ENCODE measurements around the gene NTF3.
"Not testable (repeated sequence)": the region's sequence is repeated elsewhere in the genome, so short reads cannot be mapped to it uniquely, and the experiment has no call there.

The NTF3 gene

DNA sequence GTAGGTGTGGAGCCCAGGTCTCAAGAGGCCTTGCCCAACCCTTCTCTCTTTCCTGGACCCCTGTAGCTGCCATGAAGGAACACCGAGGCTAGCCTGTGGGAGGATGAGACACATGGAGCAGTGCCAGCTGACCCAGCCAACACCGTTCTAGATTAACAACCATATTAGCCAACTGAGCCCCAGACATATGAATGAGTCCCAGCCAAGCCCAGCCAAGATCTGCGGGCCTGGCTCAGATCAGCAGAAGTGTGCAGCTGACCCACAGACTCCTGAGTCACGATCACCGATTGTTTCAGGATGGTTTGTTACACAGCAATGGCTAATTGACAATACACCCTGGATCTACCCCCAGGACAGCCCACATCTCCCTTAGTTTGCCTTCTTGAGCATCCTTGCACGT is 82.1 kb downstream of the NTF3 start:
- no peak for DNase-seq

DNA sequence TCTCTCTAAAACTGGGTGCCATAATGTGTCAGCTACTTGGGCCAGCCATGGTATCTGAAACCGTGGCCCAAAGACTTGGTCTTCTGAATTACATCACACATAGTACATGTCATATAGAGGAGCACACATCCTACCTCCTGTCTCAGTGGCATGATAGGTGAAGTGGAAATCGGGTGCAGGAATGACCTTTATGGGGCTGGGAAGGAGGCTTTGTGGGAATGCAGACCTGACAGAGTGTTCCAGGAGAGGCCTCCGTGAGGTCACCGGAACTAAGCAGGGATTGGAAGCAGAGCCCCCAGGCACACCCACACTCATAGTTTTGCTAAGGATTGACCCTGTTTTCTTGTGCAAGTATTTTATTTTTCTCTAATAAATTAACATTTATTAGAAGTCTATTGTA is 82.6 kb downstream of the NTF3 start:
- DNase-seq, result no peak

DNA sequence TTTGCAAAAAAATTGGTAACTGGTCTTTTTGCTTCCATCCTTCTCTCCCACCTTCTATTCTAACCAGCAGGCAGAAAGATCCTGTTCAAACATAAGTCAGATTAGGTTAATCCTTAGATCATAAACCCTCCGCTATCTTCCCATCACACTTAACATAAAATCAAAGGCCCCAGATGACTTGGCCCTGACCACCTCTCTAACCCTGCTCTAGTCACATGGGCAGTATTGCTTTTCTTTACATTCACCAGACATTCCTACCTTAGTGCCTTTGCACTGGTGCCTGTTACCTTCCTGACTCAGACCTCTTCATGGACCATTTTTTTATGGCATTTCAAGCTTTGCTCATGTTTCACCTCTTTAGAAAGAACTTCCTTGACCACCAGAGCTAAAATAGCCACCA is 83.5 kb downstream of the NTF3 start:
- DNase-seq, result no peak

DNA sequence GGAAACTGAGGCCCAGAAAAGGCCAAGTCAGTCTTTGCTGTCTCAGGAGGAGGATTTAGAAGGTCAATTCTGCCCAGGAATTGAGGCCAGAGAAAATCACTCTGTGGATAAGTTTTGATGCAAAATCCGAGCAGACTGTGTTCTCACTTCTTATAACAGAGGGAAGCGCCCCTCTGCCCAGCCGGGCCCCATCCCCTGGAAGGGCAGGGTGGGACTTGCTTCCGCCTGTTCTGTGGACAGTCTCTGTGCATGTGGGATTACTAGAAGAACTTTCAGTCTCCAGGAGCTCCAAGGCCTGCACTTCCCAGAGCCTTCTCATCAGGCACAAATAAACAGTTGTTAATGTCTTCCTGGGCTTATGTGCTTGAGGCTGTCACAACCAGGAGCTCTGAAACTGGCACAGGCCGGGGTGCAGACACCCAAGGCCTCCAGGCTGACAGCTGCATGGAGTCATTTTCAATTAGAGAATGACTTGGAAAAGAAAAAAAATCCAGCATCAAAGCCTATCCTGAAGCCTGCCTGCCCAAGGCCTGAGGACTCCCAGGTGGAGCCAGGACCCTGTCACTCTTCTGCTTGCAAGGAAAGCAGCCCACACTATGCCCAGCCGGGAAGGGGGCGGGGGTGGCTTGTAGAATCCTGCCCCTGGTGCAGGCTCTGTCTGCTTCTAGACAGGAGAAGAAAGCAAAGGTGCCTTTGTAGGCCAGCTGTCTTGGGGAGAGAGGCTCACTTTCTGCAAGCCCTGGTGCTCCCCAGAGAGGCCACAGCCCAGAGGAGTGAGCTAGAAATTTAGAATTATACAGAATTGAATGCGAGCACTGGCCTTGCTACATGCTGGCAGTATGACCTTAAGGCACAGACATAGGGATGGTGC is 84.7 kb downstream of the NTF3 start:
- DNase-seq, result no peak

DNA sequence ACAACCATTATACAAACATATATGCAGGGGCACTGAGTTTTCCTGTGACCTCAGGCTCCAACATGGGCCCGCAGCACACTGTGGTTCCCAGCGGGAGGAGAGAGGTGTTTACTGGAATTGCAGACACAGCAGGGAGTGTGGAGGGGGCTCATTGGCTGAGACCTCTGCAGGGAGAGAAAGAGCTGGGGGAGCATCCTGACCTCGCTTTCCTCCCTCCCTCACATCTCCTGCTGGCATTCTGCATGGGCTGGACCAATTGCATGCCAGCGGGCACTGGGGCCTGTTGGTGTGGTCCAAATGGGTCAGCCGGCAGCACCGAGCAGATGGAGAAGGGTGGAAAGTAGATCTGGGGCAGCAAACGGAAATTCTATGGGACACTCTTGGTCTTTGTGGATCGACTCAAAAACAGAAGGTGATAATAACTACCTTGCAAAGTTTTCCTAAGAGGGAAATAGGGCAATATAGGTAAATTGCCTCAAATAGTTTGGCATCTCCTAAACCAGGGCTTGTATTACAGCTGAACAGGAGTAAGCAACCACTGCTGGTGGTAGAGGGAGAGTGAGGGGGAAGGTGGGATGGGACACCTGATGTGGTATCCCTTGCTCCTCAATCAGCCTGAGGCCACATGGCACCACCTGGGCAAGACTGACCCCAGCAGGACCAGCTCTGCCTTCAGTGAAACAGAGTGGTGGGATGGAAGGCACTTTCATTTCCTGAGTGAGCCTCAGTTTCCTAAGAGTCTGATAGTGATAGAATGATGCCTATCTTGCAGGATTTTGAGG is 86.9 kb downstream of the NTF3 start:
- DNase-seq, result no peak

DNA sequence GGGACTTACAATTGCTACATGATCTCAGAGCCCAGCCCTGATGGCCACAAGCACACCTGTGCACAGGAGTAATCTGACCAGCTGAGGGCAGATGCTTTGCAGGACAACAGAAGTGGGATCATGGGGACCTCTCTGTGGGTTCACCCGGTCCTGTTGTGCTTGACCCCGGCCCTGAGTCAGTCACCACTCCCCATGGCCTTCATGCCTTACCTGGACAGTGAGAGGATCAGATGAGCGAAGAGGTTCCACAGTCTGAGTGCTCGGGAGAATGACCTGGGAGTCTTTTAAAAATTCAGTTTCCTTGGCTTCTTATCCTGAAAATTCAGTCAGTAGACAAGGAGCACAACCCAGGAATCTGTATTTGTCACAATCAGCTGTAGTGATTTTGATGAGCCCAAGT is 88.1 kb downstream of the NTF3 start:
- DNase-seq, result no peak

DNA sequence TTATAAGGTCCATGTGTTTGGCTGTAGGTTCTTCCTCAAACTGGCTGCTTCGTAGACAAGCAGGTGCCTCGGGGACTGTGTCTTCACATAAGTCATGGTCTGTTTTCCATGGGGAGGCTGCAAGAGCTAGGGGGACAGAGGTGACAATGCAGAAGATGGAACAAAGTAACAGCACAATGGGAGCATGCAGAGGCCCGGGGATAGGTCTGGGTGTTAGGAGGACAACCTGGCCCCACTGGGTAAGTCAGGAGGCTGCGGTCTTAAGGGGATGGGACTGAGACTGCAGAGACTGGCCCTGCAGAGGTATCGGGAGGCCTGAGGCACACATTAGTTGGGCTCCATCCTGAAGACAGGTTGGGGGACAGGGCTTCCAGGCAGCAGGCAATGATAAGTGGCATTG is 88.9 kb downstream of the NTF3 start:
- DNase-seq, result no peak

DNA sequence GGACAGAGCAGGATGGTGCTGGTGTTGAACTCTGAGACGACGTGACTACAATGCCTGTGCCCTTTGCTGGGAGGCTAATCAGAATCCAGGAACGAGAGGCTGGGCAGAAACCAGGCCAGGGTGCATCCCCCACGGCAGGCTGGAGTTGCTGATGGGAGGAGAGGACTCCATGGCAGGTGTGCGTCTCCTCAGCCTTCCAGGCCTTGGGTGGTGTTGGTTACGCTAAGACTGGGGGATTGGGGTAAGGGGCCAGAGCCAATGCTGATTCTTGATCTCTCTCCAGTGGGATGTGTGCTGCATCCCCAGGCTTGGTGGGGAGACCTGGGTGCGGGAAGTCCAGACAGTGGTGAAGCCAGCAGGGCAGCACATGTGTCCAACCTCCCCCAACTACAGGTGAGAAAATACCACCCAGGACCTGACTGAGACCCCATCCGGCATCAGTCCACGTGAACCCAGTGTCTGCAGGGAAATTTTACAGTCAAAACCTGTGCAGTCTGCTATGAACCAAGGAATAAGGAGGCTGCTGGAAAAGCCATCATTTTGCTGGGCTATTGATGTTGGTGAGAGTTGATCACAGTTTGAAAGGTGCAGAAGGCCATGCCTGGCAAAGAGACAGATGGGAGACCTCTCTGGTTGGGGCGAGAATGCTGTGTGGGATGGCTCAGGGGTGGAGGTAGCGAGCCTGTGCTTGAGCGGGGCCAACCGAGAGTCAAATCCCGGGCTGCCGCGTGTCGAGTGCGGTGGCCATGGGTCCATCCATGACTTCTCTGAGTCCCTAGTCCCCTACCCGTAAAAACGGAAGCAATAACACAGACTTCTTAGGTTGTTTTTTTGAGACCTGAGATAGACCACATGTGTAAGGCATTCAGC is 89.8 kb downstream of the NTF3 start:
- no peak for DNase-seq

DNA sequence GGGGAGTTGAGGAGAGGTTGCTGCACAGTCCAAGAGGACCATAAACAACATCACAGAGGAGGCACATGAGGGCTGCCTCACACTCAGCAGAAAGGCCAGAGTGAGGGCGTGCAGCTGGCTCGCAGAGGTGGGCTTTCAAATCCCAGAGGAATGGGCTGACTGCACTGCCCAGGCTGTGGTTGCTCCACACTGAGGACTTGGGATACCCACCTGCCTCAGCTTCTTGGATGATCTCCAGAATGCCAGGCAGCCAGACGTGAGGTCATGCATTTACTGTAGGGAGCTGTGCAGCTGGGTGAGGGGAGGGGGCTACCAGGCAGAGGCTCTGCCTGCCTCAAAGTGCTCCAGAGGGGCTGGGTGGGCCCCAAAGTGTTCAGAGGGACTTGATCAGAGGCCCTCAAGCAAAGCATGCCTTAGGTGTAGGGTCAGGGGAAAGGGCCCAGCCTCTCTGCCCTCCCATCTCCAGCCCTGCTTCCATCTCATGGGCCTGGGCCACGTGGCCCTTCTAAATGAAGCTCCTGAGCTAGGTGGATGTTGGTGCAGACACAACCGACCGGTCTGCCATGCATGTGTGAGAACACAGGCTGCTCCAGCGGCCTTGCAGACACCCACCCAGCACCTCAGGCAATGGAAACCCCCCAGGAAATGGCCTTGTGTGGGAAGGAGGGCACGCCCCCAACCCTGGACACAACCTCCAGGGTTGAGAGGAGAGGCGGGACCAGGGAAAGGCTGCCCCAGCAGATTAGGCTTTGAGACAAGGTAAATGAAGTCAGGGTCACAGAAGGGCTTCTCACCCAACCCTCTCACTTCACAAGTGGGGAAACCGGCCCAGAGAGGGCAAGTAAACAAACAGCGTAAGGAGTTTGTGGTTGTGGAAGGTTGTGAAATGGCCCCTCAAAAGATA is 90.8 kb downstream of the NTF3 start:
- DNase-seq, result no peak

DNA sequence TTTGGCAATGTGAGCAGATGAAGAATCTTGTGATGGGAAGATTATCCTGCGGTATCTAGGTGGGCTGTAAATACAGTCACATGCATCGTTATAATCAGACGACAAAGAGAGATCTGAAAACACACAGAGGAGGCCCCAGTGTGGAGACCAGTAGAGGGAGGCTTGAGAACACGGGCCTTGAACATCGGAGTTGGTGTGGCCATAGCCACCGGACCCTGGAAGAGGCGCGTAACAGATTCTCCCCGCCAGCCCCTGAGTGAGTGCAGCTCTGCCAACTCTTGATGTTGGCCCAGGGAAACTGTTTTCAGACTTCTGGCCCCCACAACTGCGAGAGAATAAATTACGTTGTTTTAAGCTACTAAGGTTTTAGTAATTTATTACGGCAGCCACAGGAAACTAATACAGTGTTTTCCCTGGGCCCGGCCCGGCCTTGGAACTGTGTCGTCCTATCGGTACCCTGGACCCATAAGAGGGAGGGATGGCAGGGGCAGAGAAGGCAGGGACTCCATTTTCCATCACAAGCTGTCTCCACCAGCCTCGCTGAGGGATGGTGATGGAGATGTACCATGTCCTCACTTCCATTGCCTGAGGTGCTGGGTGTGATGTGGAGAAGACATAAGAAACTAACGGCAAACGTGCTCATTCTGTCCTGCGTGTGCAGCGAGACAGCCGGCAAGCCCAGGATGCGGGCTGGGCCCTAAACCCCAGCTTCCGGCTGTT is 91.6 kb downstream of the NTF3 start:
- no peak for DNase-seq

DNA sequence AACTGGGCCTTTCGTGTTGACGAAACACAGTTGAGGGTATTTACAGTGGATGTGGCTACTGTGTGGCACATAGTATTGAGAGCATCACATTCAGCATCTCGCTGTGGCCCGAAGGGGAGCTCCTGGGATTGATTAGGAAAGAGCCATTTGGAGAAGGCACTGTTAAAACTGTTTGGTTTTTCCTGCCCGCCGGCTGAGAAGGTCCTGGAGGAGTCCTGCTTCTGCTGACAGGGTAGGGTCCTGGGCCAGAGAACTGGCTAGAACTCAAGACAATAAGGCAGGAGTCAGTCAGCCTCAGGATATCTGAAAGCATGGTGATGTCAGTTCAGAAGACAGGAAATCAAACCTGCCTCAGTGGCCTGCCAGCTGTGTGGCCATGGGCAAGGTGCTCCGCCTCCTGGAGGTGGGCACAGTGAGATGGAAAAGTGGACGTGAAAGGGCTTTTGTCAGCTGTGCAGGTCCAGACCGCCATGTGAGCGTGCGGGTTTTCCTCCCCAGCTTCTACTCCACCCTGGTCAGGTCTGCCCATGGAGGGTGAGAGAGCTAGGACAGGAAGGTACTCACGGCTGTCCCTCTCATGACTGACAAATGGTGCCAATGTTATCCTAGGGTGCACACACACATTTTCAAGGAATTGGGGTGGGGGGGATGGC is 92.3 kb downstream of the NTF3 start:
- DNase-seq, result no peak

DNA sequence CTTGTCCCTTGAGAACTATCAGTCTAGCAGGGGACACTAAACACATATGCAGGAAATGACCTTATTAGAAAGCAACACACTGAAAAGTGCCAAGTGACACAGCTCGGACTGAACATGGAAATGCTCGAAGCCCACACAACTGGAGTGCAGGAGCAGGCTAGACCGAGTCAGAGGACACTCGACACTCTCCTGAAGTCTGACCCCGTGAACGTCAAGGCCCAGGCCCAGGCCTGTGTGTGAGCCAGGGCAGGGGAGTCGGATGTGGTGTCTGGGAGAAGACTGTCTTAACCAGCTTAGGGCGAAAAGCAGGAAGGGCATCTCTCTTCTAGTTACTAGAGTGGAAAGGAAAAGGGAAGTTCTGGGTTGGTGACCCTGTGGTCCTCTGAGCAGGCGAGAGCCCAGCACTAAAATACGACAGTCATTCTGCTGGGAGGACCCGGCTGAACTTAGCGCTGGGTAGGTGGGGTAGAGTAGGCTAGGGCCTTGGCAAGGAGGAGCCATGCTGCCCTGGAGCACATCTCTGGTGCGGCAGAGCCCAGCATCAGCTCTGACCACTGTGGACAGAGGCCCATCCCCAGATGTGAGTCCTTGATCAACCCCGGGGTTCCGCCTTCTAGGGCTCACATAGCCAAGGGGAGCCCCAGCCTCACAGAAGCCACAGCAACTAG is 93.0 kb downstream of the NTF3 start:
- DNase-seq, result no peak

DNA sequence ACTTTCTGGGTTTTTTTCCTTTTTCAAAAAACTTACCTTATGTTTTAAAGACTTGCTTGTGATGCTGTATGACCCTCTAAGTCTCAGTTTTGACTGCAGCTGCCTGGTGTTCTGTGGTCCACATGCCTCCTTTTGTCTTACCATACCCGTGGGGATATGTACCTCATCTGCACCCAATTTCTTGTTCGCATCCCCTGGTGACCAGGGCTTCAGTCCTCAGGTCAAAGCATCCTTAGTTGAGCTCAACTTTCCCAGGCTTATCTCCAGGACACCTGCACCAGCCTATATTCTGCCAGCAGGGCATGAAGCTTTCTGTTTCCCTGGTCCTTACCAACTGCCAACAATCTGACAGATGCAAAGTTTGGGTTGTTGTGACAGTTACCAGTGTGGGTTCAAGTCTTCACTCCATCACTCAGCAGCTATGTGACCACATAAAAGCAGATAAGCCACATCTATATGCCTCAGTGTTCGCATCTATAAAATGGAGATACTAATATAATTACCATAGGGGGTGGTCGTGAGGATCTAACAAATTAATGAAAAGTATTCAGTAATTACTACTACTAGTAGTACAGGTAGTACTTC is 94.0 kb downstream of the NTF3 start:
- DNase-seq, result no peak

DNA sequence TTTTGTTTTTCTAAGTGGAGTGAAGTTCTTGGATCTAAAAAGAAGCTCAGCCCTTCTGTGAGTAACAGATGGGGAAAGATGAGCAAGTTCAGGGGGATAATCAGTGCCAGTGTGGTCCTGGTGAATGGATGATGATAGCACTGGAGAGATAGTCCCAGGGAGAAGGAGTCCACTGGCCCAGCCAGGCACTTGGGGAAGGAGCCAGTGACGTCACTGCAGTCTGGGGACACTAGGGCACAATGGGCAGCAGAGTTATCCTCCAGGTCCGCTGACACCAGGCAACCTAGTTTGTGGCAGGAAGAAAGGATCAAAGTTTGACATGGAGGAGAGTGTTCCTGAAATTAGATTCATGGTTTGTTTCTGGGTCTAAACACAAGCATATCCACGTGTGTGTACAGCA is 101.5 kb downstream of the NTF3 start:
- DNase-seq, result no peak

DNA sequence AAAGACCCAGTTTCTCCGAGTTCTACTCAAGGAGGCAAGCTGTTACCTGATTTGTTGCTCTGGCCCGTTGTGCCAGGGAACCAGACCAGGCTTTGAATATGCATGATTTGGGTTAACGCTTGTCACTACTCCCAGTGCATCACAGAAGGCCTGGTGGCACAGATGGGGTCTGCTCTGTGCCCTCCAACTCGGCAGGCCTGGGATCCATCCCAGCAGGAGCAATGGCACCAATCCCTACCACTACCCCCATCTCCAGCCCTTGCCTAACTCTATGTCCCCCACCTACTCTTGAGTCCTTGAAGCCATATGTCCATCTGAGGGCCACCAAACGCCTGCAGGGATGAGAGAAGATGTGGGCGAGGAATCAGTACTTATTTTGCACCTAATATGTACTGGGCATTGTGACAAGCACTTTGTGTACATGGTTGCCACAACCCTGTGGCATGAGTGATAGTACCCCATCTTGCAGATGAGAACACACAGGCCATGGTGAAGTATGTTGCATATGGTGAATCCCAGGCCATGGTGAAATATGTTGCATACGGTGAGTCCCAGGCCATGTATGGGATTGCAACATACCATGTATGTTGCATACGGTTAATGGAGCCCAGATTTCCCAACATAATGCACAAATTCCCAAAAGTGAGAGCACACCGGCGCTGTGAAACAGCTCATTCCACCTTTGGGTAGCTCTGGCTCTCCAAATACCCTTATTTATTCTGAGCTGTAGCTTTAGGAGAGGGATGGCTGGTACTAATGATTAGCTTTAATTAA is 102.7 kb downstream of the NTF3 start:
- DNase-seq, result no peak

DNA sequence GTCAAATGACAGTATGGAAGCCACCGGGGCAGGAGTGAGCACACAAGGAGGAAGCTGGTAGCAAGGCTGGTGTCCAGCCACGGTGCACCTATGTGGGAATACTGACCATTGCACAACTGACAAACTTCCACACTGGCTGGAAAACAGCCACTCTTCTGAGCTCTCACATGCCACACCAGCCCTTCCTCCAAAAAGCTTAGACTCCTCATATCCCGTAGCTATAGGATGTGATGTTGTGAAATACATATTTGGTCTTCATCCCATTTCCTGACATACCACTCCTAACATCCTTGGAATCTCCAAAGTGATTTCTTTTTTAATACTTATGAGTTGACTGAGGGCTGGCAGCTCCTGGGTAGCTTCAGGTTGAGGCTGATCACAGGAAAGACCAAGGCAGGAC is 103.6 kb downstream of the NTF3 start:
- DNase-seq, result no peak

DNA sequence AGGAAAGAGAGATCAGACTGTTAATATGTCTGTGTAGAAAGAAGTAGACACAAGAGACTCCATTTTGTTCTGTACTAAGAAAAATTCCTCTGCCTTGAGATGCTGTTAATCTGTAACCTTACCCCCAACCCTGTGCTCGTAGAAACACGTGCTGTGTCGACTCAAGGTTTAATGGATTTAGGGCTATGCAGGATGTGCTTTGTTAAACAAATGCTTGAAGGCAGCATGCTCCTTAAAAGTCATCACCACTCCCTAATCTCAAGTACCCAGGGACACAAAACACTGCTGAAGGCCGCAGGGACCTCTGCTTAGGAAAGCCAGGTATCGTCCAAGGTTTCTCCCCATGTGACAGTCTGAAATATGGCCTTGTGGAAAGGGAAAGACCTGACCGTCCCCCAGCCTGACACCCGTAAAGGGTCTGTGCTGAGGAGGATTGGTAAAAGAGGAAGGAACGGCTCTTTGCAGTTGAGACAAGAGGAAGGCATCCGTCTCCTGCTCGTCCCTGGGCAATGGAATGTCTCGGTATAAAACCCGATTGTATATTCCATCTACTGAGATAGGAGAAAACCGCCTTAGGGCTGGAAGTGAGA is 105.2 kb downstream of the NTF3 start:
- DNase-seq, result not testable (repeated sequence)

DNA sequence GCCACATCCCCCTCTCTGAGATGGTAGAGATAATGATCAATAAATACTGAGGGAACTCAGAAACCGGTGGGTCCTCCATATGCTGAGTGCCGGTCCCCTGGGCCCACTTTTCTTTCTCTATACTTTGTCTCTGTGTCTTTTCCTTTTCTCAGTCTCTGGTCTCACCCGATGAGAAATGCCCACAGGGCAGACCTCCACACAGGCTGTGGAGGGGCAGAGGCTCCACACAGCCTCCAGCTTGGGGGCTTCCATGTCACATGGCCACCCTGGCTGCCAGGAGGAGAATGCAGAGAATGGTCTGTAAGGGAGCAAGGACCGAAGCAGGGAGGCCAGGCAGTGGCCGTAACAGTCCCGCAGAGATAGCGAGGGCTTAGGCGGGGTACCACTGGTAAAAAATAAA is 105.9 kb downstream of the NTF3 start:
- DNase-seq, result no peak

All from CD4-positive, alpha-beta T cell treated with Interleukin-17A for 1 hour (primary cell).